Measurements from ENCODE around the gene MPG.

The MPG gene

GRCh38 chr16:74051-74746, 3.8 kb upstream of the MPG start:
- Histone ChIP-seq H3K27ac (no peak overlapping the region), H3K9me3 (no peaks in the 10 kb centered on the region), H3K4me1 (peaks cover 59% of the 10 kb centered on the region), H3K4me3 (no peak overlapping the region), H3K9ac (no peak overlapping the region), H3K36me3 (peaks cover 2% of the 10 kb centered on the region), H3K27me3 (peaks cover 50% of the 10 kb centered on the region), H3K4me2 (no peak overlapping the region), H4K20me1 (peaks cover 10% of the 10 kb centered on the region; the same call in 1 of the 2 replicates)
- TF ChIP-seq Cebpa-rat (IDR thresholded peaks at IDR 0.05): no peak

- Histone ChIP-seq H3K9ac (no peak overlapping the region), H3K27ac (peak overlapping the region; percentile 93; the same call in 1 of the 2 replicates), H4K20me1 (peaks cover 10% of the 10 kb centered on the region; the same call in 1 of the 2 replicates), H3K4me2 (peak overlapping the region; percentile 99), H3K4me1 (peaks cover 59% of the 10 kb centered on the region), H3K36me3 (peaks cover 8% of the 10 kb centered on the region), H3K9me3 (no peaks in the 10 kb centered on the region), H3K27me3 (peaks cover 45% of the 10 kb centered on the region), H3K4me3 (no peak overlapping the region)
- TF ChIP-seq Cebpa-rat (IDR thresholded peaks at IDR 0.05): no peak
Measured at GRCh38 chr16:74747-75334, 3.2 kb upstream of the MPG start.

DNA sequence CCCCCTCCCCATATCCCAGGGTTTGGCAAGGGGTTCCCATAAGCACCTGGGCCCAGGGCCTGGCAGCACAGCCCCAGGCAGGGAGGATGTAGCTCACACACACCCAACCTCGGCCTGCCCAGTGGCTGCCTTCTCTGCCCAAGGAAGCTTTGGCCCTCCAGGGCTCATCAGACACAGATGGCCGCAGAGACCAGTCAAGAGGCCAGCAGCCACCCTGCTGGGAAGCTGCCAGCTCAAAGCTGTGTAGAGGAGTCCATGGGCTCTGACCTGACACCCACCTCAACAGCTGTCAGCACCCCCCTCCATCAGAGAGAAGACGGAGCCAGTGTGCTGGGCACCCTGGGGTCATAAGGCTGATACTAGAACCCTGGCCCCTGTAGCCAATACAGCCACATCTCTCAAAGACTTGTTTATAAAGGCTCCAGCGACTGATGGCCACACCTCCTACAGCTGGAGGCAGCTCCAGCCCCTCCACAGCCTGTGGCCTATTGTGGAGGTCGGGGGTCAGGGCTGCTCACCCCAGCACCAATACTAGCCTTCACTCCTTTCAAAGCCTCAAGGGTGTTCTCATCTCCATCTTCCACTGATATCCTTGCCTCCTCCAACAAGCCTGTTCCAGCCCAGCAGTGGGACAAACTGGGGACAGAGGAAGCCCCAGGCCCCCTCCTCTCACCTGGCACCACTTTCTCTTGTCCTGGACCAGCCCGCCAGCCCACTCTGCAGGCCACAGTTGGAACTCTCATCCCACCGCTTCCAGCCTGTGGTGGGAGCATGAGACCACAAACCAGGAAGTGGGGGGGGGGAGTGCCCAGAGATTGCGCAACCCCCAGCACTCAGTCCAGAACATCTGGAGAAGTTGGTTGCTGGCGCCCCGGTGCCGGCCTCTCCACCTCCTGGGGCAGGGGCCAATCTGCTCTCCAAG, 2.2 kb upstream of the MPG start:
- peaks cover 35% of the 10 kb centered on the region for H3K27me3 ChIP-seq
- peak overlapping the region; percentile 99 for H3K4me2 ChIP-seq
- peak overlapping the region; percentile 90; the same call in 1 of the 2 replicates for H3K9ac ChIP-seq
- H3K36me3 ChIP-seq: peaks cover 18% of the 10 kb centered on the region
- H3K4me1 ChIP-seq: peaks cover 61% of the 10 kb centered on the region
- no peaks in the 10 kb centered on the region for H3K9me3 ChIP-seq
- H3K27ac ChIP-seq: peak overlapping the region; percentile 93
- peak overlapping the region; percentile 86 for H3K4me3 ChIP-seq
- TF ChIP-seq Cebpa-rat (IDR thresholded peaks at IDR 0.05): peak; percentile 100
- H4K20me1 ChIP-seq: peaks cover 10% of the 10 kb centered on the region; the same call in 1 of the 2 replicates

DNA sequence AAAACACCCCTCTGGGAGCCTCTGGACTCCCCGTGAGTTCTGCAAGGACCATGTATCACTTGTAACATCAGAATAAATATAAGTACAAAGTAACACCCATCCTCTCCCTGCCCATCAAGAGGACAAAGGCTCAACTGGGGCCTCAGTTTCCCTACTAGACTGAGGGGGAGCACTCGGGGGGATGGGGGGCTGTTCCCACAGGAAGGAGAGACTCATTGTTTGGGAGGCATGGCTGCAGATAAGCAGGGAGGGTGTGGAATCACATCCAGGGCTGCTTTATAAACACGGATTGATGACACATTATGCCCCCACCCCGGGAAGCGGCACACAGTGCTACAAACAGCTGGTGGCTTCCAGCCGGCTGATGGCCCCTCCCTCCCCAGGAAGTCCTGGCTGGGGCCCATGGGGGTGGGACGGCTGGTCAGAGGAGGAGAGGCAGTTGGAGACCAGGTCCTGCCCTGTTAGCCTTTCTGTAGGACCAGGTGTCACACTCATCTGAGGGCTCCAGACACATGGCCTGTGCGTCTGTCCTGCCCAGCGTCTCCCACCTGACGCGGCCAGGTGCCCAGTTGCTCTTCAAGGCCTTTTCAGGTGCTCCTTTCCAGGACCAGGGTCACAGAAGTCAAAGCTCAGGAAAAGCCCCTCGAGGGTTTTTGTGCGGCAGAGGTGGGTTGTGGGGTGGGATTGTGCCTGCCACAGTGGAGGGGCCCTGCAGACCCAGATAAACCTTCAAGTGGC, 1.3 kb upstream of the MPG start:
- H3K27ac ChIP-seq: peak overlapping the region; percentile 93
- H3K4me3 ChIP-seq: peak overlapping the region; percentile 86
- peaks cover 26% of the 10 kb centered on the region for H3K27me3 ChIP-seq
- TF ChIP-seq Cebpa-rat (IDR thresholded peaks at IDR 0.05): no peak; the same call in none of the 2 replicates
- H3K4me2 ChIP-seq: peak overlapping the region; percentile 99
- H3K9me3 ChIP-seq: no peaks in the 10 kb centered on the region
- H3K4me1 ChIP-seq: peaks cover 59% of the 10 kb centered on the region
- H3K9ac ChIP-seq: peak overlapping the region; percentile 90
- H3K36me3 ChIP-seq: peaks cover 25% of the 10 kb centered on the region
- peaks cover 3% of the 10 kb centered on the region; the same call in 1 of the 2 replicates for H4K20me1 ChIP-seq

DNA sequence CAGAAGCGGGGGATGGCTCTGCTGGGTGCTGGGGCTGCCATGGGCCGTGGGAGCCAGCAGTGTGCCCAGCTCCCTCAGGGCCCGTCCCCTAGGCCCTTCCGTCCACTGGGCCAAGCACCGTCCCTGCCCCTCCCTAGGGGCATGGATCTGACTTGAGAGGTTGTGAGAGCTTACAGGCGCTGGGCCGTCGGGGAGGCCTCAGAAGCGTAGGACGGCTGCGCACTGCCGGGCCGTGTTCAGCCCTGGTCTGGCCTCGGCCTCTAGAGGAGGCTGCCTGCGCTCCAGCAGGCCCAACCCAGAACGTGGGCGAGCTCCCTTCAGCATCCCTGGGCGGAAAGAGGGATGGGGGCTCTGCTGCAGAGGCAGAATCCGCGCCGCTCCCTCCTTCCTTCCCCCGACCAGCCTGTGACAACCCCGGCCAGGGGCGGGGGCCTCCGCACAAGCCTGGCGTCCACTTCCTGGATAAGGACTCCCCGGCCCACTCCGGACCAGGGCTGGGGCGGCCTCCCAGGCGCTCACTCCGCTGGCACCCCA, 685 bp upstream of the MPG start:
- Histone ChIP-seq H3K36me3 (peaks cover 32% of the 10 kb centered on the region), H3K4me1 (peaks cover 54% of the 10 kb centered on the region)

DNA sequence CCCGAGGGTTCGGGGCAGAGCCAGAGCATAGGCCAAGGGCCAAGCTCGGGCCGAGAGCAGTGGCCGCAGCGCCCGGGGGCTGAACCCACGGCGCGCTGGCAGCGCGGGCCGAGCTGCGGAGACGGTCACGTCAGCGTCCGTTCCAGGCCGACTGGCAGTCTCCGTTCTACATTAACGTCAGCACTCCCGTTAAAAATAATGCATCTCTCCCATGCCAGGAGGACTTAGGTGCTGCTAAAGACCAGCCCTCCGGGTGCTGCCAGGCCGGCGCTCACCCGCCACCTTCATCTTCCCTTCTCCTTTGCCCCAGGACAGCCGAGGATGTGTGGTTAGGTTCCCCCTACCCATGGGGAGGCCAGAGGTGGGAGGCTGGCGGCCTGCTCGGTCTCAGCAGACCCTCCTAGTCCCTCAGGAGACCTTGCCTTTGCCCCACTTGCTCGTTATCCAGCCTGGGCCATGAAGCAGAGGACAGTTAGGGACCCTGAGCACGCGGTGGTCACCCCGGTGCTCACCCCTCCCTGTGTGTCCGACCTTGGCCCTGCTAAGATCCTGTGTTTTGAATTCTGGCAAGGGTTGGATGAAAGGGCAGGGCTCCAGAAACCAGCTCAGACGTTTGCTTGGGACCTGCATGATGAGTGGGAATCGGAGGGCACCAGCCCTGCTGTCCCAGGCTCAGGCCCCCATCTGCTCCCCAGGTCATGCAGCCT, 572 bp downstream of the MPG start:
- no peaks in the 10 kb centered on the region for H3K9me3 ChIP-seq
- peaks cover 42% of the 10 kb centered on the region for H3K36me3 ChIP-seq
- no peaks in the 10 kb centered on the region for H4K20me1 ChIP-seq
- H3K27ac ChIP-seq: peak overlapping the region; percentile 93
- peaks cover 8% of the 10 kb centered on the region for H3K27me3 ChIP-seq
- H3K4me2 ChIP-seq: peak overlapping the region; percentile 99
- TF ChIP-seq Cebpa-rat (IDR thresholded peaks at IDR 0.05): no peak
- peak overlapping the region; percentile 90 for H3K9ac ChIP-seq
- peaks cover 55% of the 10 kb centered on the region for H3K4me1 ChIP-seq
- peak overlapping the region; percentile 86 for H3K4me3 ChIP-seq

More for the DNA sequence above, 685 bp upstream of the MPG start:
- peak overlapping the region; percentile 93 for H3K27ac ChIP-seq
- no peaks in the 10 kb centered on the region for H3K9me3 ChIP-seq
- peaks cover 21% of the 10 kb centered on the region for H3K27me3 ChIP-seq
- H4K20me1 ChIP-seq: no peaks in the 10 kb centered on the region
- H3K9ac ChIP-seq: peak overlapping the region; percentile 90
- H3K4me2 ChIP-seq: peak overlapping the region; percentile 99
- H3K4me3 ChIP-seq: peak overlapping the region; percentile 86
- no peak for TF ChIP-seq Cebpa-rat (IDR thresholded peaks at IDR 0.05)

DNA sequence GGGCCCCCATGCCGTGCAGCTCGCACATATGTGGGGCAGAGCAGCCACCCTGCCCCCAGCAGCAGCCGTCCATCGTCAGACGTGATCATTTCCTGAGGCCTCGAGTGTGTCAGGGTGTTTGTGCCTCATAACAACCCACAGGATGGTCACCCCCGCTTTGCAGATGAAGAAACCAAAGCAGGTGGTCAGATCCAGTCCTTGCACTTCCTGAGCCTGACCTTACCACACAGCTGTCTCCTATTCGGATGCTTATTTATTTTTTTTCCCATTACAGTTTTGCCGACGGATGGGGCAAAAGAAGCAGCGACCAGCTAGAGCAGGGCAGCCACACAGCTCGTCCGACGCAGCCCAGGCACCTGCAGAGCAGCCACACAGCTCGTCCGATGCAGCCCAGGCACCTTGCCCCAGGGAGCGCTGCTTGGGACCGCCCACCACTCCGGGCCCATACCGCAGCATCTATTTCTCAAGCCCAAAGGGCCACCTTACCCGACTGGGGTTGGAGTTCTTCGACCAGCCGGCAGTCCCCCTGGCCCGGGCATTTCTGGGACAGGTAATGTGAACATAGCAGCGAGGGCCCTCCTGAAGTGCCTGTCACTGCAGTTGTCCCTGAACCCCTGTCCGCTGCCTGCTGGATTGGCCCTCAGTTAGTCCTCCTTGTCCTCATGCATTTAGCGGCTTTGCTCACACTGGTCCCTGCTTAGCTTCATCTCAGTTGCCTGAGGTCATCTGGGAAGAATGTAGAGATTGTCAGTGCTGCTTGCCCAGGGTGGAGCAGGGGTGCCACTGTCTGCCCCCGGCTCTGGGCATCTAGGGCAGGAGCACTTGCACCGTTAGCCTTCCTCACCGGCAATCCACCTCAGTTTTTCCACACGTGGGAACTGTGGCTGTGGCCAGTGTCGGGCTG, 1.4 kb downstream of the MPG start:
- no peaks in the 10 kb centered on the region for H3K27me3 ChIP-seq
- peaks cover 45% of the 10 kb centered on the region for H3K36me3 ChIP-seq
- peak overlapping the region; percentile 86 for H3K4me3 ChIP-seq
- peaks cover 3% of the 10 kb centered on the region for H4K20me1 ChIP-seq
- peak overlapping the region; percentile 90 for H3K9ac ChIP-seq
- TF ChIP-seq Cebpa-rat (IDR thresholded peaks at IDR 0.05): no peak
- H3K4me2 ChIP-seq: peak overlapping the region; percentile 99
- peak overlapping the region; percentile 93 for H3K27ac ChIP-seq
- no peaks in the 10 kb centered on the region for H3K9me3 ChIP-seq
- peaks cover 63% of the 10 kb centered on the region for H3K4me1 ChIP-seq

Measured in BLaER1 (cell line).